ENCODE measurements around the gene CAPRIN1. TPM values are rescaled to one million over a fixed set of nuclear protein-coding genes. Genes with fewer than 3 reads are reported as not detected.

CAPRIN1 gene, protein sequence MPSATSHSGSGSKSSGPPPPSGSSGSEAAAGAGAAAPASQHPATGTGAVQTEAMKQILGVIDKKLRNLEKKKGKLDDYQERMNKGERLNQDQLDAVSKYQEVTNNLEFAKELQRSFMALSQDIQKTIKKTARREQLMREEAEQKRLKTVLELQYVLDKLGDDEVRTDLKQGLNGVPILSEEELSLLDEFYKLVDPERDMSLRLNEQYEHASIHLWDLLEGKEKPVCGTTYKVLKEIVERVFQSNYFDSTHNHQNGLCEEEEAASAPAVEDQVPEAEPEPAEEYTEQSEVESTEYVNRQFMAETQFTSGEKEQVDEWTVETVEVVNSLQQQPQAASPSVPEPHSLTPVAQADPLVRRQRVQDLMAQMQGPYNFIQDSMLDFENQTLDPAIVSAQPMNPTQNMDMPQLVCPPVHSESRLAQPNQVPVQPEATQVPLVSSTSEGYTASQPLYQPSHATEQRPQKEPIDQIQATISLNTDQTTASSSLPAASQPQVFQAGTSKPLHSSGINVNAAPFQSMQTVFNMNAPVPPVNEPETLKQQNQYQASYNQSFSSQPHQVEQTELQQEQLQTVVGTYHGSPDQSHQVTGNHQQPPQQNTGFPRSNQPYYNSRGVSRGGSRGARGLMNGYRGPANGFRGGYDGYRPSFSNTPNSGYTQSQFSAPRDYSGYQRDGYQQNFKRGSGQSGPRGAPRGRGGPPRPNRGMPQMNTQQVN
- total RNA-seq (2022; extraction: Qiagen RNA extraction; ENCODE audit: low read depth): 142 to 175 TPM (median 149 TPM) in 5 replicates

DNA sequence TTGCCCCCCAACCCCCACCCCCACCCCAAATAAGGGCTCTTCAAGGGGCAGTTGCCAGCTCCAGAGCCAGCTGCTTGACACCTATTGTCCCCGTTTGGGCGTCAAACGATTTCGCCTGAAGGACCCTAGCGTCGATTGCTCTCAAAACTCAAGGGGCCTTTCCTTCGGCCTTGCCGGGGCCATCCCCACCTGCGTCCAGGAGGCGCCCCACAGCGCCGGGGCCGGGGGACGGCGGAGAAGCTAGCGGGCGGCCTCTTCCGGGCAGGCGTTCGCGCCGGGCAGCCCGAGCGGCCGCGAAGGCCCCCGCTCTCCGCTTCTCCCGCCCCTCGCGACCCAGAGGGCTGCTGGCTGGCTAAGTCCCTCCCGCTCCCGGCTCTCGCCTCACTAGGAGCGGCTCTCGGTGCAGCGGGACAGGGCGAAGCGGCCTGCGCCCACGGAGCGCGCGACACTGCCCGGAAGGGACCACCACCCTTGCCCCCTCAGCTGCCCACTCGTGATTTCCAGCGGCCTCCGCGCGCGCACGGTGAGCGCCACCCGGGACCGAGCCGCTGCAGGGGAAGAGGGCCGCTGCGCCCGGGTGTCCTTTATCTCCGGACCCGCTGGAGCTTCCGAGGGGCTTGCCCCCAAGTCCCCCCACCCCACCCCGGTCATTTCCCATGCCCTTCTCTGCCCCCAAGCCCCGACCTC is at the start of gene CAPRIN1:
CAPRIN1 (plus strand) TSS at position 383 of the 687 bp plus-strand sequence. CDS start 690 bp downstream, outside the sequence.

DNA sequence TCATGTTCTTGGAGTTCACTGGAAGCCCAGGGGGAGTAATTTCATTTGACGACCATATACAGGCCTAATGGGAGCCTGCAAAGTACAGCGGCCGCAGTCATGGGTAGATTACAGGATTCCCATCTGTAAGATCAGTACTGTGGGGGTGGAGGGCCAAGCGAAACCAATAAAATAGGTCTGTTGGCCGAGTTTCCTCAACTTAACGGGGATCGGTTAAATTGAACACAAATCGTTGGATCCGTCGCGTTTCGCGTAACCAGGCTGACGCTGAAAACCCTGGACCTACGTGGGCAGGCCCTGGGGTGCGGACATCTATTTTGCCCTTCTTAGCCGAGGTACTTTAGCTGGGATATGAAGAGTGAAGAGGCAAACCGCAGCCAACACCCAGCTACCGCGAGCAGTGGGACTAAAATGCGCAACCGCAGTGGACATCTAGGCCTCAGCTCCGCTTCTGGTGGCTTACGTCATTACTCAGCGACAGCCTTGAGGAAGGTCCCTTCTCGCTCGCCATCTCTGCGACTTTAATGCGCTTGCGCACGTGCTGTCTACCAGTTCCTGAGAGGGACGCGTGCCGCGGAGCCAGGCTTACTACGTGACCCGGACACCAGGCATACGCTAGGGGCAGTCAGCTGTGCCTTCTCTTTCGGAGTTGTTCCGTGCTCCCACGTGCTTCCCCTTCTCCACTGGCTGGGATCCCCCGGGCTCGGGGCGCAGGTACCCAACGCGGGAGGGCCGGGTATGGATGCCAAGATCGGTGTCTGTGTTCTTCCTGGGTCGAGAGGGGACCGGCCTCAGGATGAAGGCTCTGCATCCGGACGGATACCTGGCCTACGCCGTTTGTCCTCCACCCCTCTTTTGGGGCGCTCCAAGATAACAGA is 53.8 kb downstream of the CAPRIN1 start, which contains the start of gene NAT10:
NAT10 (plus strand) TSS at position 551 of the 878 bp plus-strand sequence. CDS start 2,597 bp downstream, outside the sequence.

Other genes starting within 250 kb of the CAPRIN1 start
- gene LMO2, start 159.7 kb upstream of the CAPRIN1 start, total RNA-seq (2022; extraction: Qiagen RNA extraction; ENCODE audit: low read depth): 0.47 to 0.91 TPM (median 0.65 TPM) in 5 replicates
- gene NAT10, start 53.9 kb downstream of the CAPRIN1 start, total RNA-seq (2022; extraction: Qiagen RNA extraction; ENCODE audit: low read depth): 47.8 to 56.2 TPM (median 52.0 TPM) in 5 replicates

Measured in A549 treated with ZK216348 at 1 μM for 4 hours (cell line).